Endothelial cell of umbilical vein (primary cell): ENCODE data around the gene CHCHD3. TPM values are rescaled to one million over a fixed set of nuclear protein-coding genes. Genes with fewer than 3 reads are reported as not detected.

ENCODE experiments used
- BruUV-seq: library from RNA; stranded (reverse); fragments of 400-500 nt; replicated peaks from 2 replicates; lab custom pipeline; 2021; lab: Mats Ljungman, UMichigan
- CTCF ChIA-PET: fragments of 300-600, 350-600 bp; sonication (Branson Sonifier 250); formaldehyde crosslinking; loops from one replicate; lab custom pipeline; 2021; ENCODE audit warnings: antibody characterized with exemption, inconsistent platforms; lab: Charles Lee
- POLR2A ChIA-PET: fragments of 300-600, 350-600 bp; sonication (Branson Sonifier 250); formaldehyde crosslinking; loops from one replicate; lab custom pipeline; 2021; ENCODE audit warnings: antibody characterized with exemption, inconsistent platforms; lab: Charles Lee
- DNase-seq: peaks from one replicate; pipeline ENCODE4 v3.0.0-alpha.2; 2011; ENCODE audit warnings: low read depth, low spot score
- FAIRE-seq: peaks from 2 replicates; lab custom pipeline; 2011; peaks lifted over from hg19 to GRCh38; lab: Jason Lieb, UNC
- H2AFZ ChIP-seq: 2 replicates; pipeline ENCODE4 v1.6.0; 2012; ENCODE audit warnings: low read depth, low read length, control low read depth, inconsistent platforms
- H3K27ac ChIP-seq: 2 replicates; pipeline ENCODE4 v1.5.1; 2011; ENCODE audit warnings: low read depth, mild to moderate bottlenecking, control low read depth, low read length, moderate library complexity; ENCODE audit not compliant: insufficient read depth
- H3K27me3 ChIP-seq, 2 experiments: 2 replicates each; pipeline versions ENCODE4 v1.6.0 to v1.6.1; 2011; ENCODE audit warnings: low read length in 2 of 2, mixed read lengths in 1 of 2; ENCODE audit not compliant: control insufficient read depth in 2 of 2, insufficient read depth in 2 of 2
- H3K36me3 ChIP-seq, 2 experiments: 2 replicates in 1 of 2; 3 replicates in 1 of 2; pipeline ENCODE4 v1.5.1; 2011; ENCODE audit warnings: low read length in 2 of 2, mild to moderate bottlenecking in 1 of 2, moderate library complexity in 1 of 2; ENCODE audit not compliant: control insufficient read depth in 2 of 2, insufficient read depth in 2 of 2; ENCODE audit errors: extremely low read depth in 1 of 2
- H3K4me1 ChIP-seq: 3 replicates; pipeline ENCODE4 v1.5.1; 2011; ENCODE audit warnings: mild to moderate bottlenecking, low read length; ENCODE audit not compliant: control insufficient read depth, insufficient read depth; ENCODE audit errors: extremely low read depth
- H3K4me2 ChIP-seq: 2 replicates; pipeline ENCODE4 v1.6.1; 2011; ENCODE audit warnings: low read length, control low read depth, mixed read lengths; ENCODE audit not compliant: insufficient read depth
- H3K4me3 ChIP-seq, 3 experiments: fragments of 200-600 bp in 1 of 3; sonication (generic), shearing (Covaris generic) in 1 of 3; replicated peaks in 1 of 3; 2 replicates each; pipeline ENCODE4 v1.5.1; 2011 to 2016; ENCODE audit warnings: control low read depth in 3 of 3, low read length in 3 of 3, mild to moderate bottlenecking in 2 of 3, inconsistent platforms in 1 of 3, low read depth in 1 of 3, moderate library complexity in 1 of 3; ENCODE audit not compliant: insufficient read depth in 1 of 3
- H3K79me2 ChIP-seq: 2 replicates; pipeline ENCODE4 v1.6.0; 2012; ENCODE audit warnings: low read length, inconsistent platforms; ENCODE audit not compliant: control insufficient read depth, insufficient read depth
- H3K9ac ChIP-seq: replicated peaks from 2 replicates; pipeline ENCODE3; 2011; ENCODE audit warnings: low read length, control low read depth; ENCODE audit not compliant: insufficient read depth; ENCODE audit errors: extremely low read depth
- H3K9me1 ChIP-seq: replicated peaks from 3 replicates; pipeline ENCODE4 v1.6.0; 2011; ENCODE audit warnings: mild to moderate bottlenecking, low read length; ENCODE audit not compliant: control insufficient read depth, insufficient read depth; ENCODE audit errors: extremely low read depth
- H3K9me3 ChIP-seq: replicated peaks from 2 replicates; pipeline ENCODE4 v1.5.1; 2012; ENCODE audit warnings: low read length, inconsistent platforms; ENCODE audit not compliant: control insufficient read depth, insufficient read depth
- H4K20me1 ChIP-seq: replicated peaks from 2 replicates; pipeline ENCODE3; 2011; ENCODE audit warnings: mild to moderate bottlenecking, low read length; ENCODE audit not compliant: control insufficient read depth, insufficient read depth; ENCODE audit errors: extremely low read depth
- CTCF ChIP-seq, 2 donors: IDR thresholded peaks; 1 replicate in 1 of 2; 2 replicates in 1 of 2; pipeline ENCODE4 v1.5.1; 2011; ENCODE audit warnings: low read length in 2 of 2, mild to moderate bottlenecking in 2 of 2, moderate library complexity in 2 of 2, control low read depth in 1 of 2, inconsistent platforms in 1 of 2, low read depth in 1 of 2; ENCODE audit not compliant: insufficient read depth in 1 of 2; ENCODE audit errors: extremely low read depth in 1 of 2
- EZH2 ChIP-seq: IDR thresholded peaks from 2 replicates; pipeline ENCODE4 v1.6.1; 2012; ENCODE audit warnings: borderline replicate concordance, low read depth, mild to moderate bottlenecking, moderate library complexity, low read length, inconsistent platforms; ENCODE audit not compliant: severe bottlenecking
- FOS ChIP-seq: IDR thresholded peaks from 2 replicates; pipeline ENCODE4 v1.6.1; 2011; ENCODE audit warnings: mild to moderate bottlenecking, low read length, moderate library complexity, borderline replicate concordance; ENCODE audit not compliant: insufficient read depth
- GATA2 ChIP-seq: IDR thresholded peaks from 2 replicates; pipeline ENCODE4 v1.7.0; 2011; ENCODE audit warnings: low read depth, mild to moderate bottlenecking, moderate library complexity, mixed read lengths, low read length; ENCODE audit not compliant: insufficient read length, insufficient read depth
- JUN ChIP-seq: IDR thresholded peaks from 2 replicates; pipeline ENCODE4 v1.6.1; 2011; ENCODE audit warnings: borderline replicate concordance, low read depth; ENCODE audit not compliant: insufficient read length, insufficient read depth
- MAX ChIP-seq: IDR thresholded peaks from 2 replicates; pipeline ENCODE4 v1.6.1; 2011; ENCODE audit not compliant: insufficient read depth, insufficient read length
- MYC ChIP-seq: IDR thresholded peaks from one replicate; pipeline ENCODE4 v1.6.1; 2011; ENCODE audit warnings: mild to moderate bottlenecking, low read depth, low read length
- POLR2A ChIP-seq: IDR thresholded peaks from 2 replicates; pipeline ENCODE4 v1.6.1; 2012; ENCODE audit warnings: low read depth, mild to moderate bottlenecking, control low read depth, low read length
- POLR2AphosphoS5 ChIP-seq: IDR thresholded peaks from 2 replicates; pipeline ENCODE4 v1.6.1; 2012; ENCODE audit warnings: low read depth, mild to moderate bottlenecking, control low read depth, low read length, moderate library complexity; ENCODE audit not compliant: insufficient read depth
- dilution Hi-C: fragments of 300-500 bp; cut with MboI; formaldehyde crosslinking; loops from one replicate; pipeline ENCODE4 v1.15.0; 2019; ENCODE audit warnings: low sequenced_read_pairs; ENCODE audit not compliant: extremely low pct_ligation_motif_present
- intact Hi-C: fragments of 100-400 bp; cut with micrococcal nuclease; formaldehyde crosslinking; loops from one replicate; pipeline ENCODE4 v1.10.0; 2022
- polyA plus RNA-seq, 4 experiments: library from polyadenylated mRNA; depleted of rRNA in 3 of 4; stranded (reverse) in 3 of 4; unstranded in 1 of 4; fragments of >200 nt; gene quantifications; 2 replicates each; pipeline versions ENCODE4 v1.2.1 to v1.2.3, GENCODE V29; 2011 to 2012; ENCODE audit warnings: missing spikeins in 1 of 4
- total RNA-seq: library from RNA; stranded (reverse); gene quantifications from 2 replicates; pipeline ENCODE4 v1.2.3, GENCODE V29; 2021

The CHCHD3 gene
- total and polyA plus RNA-seq, 2 donors (not counting 3 experiments of a cell fraction or from before 2014, with no cell fraction given) = 22.0 to 63.7 TPM

- Histone ChIP-seq H2AFZ (no peak overlapping the region), H3K4me2 (no peak overlapping the region), H3K4me3 (no peak overlapping the region), H3K4me1 (no peaks in the 10 kb centered on the region), H4K20me1 (no peaks in the 10 kb centered on the region), H3K27me3 (no peaks in the 10 kb centered on the region), H3K9me1 (no peaks in the 10 kb centered on the region), H3K79me2 (peaks cover 18% of the 10 kb centered on the region), H3K9ac (no peak overlapping the region), H3K36me3 (no peaks in the 10 kb centered on the region), H3K9me3 (no peaks in the 10 kb centered on the region), H3K27ac (no peak overlapping the region)
- TF ChIP-seq CTCF (IDR thresholded peaks at IDR 0.05; ENCODE audit: extremely low read depth in 1 of 2, insufficient read depth in 1 of 2, low read depth in 1 of 2, low read length in 2 of 2) (no peak), JUN (no peak), MYC (no peak), POLR2AphosphoS5 (no peak), GATA2 (no peak), POLR2A (no peak), MAX (no peak), EZH2 (no peak), FOS (no peak)
- no peak for FAIRE-seq
- intact Hi-C loops (no loop called here), dilution Hi-C loops (no loop called here)
- POLR2A ChIA-PET = no interaction called here
- no TSS peak for BruUV-seq
- DNase-seq = no peak
- CTCF ChIA-PET = no interaction called here
Measured at GRCh38 chr7:133029463-133029862, 52.4 kb downstream of the CHCHD3 start.
